NOMO-1 treated with DMSO at 0.1 percent for 48 hours (cell line): Measurements from ENCODE around the gene FBXW11.

ENCODE experiments used
- DNase-seq: peaks from one replicate; lab custom pipeline; 2025; ENCODE audit not compliant: unreplicated experiment; lab: John Stamatoyannopoulos, UW

The FBXW11 gene

GRCh38 chr5:171872666-171873065, 133.8 kb downstream of the FBXW11 start:
- no peak for DNase-seq

GRCh38 chr5:171871711-171872110, 134.7 kb downstream of the FBXW11 start:
- peak; percentile 66 for DNase-seq

DNA sequence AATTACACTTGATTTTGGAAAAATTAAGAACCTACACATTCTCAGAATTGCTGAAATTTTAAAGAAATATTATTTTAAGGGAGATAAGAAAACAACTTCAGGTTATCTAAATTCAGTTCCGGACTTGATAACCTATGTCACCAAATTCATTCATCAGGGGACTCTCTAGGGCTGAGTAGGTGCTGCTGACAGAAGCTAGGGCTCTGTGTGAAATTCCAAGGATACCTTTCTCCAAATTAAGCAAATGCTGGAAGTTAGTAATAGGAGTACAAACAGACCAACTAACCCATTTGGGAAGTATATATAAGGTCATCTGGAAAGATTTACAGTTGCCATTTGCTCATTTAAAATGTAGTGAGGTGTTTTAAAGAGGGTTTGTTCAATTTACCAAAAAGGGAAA, 136.5 kb downstream of the FBXW11 start:
- DNase-seq = no peak

DNA sequence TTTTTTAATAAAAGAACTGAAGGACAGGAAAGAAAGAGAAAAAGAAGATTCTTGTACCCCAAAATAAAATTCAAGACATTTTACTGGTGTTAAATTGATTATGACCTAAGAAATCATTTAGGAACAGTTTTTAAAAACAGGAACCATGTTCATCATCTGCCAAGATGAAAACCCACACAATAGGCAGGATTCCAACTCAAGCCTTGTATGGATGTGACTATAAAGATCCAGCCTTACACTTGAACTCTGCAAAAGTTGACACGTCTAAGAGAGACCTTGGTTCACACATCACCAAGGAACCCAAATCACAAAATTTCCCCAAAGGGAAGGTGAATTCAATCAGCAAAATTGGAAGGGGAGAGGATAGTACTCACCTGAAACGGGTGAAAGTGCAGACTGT, 138.2 kb downstream of the FBXW11 start:
- no peak for DNase-seq

GRCh38 chr5:171867786-171868185, 138.7 kb downstream of the FBXW11 start:
- DNase-seq = no peak

- DNase-seq = no peak
Measured at GRCh38 chr5:171865471-171865870, 141.0 kb downstream of the FBXW11 start.

- no peak for DNase-seq
Measured at GRCh38 chr5:171863935-171864334, 142.5 kb downstream of the FBXW11 start.

DNA sequence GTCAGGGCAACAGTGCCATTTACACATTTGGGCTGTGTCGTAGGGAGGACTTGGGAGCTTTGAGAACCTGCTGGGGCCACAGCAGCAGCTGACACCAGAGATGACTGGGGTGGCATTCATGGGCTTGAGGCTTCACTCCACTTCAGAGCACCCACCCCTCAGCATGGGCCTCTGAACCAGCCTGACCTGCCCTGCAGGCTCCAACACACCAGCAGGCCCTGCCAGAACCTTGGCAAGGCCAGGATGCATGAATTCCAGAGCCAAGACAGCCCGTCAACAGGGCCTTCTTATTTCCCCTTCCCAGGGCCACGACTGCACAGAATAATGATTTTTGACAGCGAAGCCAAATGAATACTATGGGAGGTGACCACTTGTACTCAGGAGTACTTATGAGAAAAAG, 143.8 kb downstream of the FBXW11 start:
- no peak for DNase-seq

GRCh38 chr5:171861381-171861780, 145.1 kb downstream of the FBXW11 start:
- no peak for DNase-seq

DNA sequence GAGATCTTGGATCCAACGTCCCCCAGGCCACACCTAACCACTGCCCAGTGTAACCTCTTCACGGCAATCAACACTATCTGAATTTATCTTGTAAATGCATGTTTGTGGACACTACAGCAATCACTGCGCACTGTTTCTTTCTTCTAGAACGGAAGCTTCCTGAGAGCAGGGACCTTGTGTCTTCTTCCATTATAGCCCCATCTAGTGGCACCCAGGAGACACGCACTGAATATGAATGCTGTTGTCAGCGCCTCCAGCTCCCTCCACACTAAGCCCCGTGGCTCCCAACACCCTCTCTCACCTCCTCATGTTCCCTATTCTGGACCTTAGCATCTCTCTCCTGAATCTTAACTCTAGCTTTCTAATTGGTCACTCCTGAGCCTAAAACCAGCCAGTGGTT, 148.1 kb downstream of the FBXW11 start:
- no peak for DNase-seq

DNA sequence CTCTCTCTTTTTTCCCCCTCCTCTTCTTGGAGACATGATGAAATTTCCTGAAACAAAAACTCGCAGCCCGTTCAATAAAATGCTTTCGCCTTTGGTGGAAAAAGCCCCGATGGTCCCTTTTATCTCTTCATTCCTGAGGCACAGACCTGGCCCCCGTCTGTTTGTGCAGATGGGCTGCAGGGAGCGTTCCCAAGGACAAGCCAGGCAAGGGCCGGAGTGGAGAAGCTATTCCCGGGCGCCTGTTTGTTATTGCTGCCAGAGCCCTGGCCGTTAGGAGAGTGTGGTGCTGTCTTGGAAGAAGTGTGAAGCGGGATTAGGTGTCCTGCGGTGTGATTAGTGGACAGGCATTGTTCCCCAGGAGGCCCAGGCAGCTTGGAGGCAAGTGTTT, 149.0 kb downstream of the FBXW11 start:
- no peak for DNase-seq

DNA sequence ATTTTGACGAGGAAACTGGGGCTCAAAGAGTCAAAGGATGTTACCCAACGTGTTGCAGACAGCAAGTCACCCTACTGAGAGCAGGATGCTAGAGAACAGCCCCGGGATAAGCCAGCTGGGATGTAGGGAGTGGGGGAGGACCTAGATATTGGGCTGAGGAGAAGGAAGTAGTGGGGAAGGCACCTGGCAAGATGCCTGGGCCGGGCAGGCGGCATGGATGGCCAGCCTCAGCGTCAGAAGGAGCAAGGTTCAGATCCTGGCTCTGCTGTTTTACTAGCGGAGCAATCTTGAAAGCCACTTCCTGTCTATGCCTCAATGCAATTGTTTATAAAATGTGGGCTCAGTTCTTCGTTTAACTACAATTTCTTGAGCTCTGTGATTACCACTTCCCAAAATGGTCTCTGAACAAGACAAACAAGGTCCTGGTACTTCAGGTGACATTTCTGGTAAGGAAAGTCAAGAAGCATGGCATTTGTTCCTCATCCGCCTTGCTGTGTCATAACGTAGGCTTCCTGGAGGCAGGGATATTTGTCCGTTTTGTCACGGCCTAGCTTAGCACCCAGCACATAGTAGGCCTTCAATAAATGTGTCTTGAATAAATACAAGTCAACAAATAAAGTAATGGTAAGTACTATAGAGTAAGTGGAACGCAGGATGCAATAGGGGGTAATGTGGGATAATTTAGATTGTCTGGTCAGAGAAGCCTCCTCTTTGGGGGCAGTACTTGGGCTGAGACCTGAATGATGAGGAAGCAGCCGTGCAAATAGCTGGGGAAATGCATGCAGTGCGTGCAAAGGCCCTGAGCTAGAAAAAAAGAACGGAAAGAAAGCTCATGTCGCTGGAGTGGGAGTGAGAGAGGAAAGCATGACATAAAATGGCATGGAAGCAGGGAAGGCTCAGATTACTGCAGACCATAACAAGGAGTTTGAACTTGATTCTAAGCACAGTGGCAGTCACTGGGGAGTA, 150.4 kb downstream of the FBXW11 start:
- peak; percentile 10 for DNase-seq

GRCh38 chr5:171855265-171855664, 151.2 kb downstream of the FBXW11 start:
- no peak for DNase-seq

GRCh38 chr5:171852255-171852681, 154.2 kb downstream of the FBXW11 start:
- DNase-seq = peak; percentile 19

DNA sequence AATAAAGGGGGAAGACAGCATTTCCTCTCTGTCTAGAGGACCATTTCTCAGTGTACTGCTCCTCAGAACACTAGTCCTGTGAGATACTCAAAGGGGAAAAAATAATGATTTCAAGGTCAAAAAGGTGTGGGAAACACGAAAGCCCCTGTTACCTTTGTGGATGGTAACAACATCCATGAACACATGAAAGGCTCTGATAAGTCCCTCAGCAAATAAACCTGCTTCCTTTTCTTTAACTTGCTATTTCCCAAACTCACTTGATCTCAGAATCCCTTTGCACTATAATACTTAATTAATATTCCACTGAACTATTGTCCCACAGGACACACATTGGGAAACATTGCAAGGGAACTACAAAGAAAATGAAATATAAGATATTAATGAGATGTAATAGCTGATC, 155.2 kb downstream of the FBXW11 start:
- DNase-seq = no peak

DNA sequence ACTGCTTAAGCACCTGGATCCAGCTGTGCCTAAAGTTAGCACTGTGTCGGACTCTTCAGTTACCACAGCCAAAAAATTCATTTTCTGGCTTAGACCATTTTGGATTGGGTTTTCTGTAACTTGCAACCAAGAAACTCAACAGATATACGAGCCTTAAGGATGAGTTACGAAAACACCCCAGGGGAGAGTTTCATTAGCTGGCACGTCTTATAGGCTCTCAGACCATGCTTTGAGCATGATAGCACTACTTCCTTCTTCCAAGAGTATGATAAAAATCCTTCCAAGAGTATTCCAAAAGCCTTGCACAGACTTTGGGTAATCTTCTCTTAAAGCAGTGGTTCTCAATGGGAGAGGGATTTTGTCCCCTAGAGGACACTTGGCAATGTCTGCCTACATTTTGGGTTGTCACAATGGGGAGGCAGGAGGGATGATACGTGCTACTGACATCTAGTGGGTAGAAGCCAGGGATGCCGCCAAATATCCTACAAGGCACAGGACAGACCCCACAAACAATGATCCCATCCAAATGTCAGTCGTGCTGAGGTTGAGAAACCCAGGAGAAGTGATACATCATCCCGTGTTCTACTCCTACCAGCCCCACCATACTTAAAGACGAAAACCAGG, 156.0 kb downstream of the FBXW11 start:
- DNase-seq = no peak

DNA sequence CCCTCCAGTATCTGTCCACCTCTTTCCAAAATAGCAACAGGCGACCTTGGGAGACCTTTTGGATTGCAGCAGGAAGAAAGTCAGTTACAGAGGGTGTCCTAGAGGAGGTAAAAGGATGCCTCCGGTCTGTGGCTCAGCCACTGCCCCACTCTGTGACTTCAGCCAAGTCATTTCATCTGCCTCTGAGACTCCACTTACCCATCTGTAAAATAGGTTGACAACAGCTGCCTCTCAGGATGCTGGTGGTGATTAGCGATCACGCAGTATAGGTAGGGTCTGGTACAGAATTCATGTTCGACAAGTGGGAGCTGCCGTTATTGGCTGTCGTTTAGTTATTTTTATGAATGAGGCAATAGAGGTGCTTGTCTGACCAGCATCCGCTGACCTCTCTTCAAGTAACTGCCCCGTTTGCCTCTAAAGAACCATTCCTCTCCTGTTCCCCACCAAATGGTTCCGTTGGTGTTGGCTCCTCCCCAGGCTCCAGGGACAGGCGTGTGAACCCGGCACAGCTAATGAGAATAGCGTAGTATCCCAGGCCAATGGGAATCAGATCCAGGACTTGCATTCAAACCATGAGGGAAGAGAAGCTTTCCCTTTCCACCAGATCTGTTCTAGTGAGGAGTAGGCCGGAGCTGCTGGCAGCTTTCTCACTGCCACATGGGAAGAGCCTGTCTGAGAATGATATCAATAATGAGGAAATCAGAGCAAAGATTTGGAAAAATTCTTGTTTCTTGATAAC, 156.7 kb downstream of the FBXW11 start:
- no peak for DNase-seq

GRCh38 chr5:171848911-171849520, 157.4 kb downstream of the FBXW11 start:
- no peak for DNase-seq

- no peak for DNase-seq
Measured at GRCh38 chr5:171848486-171848885, 158.0 kb downstream of the FBXW11 start.

DNA sequence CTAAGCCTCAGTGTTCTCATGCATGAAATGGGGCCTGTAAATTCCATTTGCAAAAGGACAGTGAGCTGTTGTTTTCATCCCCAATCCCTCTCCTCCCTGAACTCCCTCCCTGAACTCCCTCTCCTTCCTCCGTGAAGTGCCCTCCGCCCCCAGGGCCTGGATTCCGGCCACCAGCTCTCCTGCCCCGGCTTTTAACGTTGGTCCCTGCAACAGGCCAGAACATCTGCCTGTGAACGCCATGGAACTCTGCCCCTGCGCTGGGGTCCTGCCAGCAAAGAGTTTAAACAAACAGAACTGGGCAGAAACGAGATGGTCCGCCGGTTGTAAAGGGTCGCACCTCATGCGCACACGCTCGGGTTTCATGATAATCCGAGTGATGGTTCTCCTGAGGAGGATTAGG, 158.4 kb downstream of the FBXW11 start:
- no peak for DNase-seq

GRCh38 chr5:171847026-171847425, 159.4 kb downstream of the FBXW11 start:
- no peak for DNase-seq
